Activated CD8-positive, alpha-beta T cell treated with anti-CD3 and anti-CD28 coated beads for 36 hours (primary cell): ENCODE measurements around the gene BCHE. TPM values are rescaled to one million over a fixed set of nuclear protein-coding genes. Genes with fewer than 3 reads are reported as not detected.

Experiments used
- ATAC-seq: fragments of 200-7000 bp; cut with Tn5 transposase; one replicate; pipeline ENCODE4 v1.10.0; 2021; ENCODE audit warnings: mild to moderate bottlenecking, moderate library complexity
- CTCF ChIA-PET: fragments of 350-600 bp; sonication (Branson Sonifier 250); formaldehyde crosslinking; loops from one replicate; lab custom pipeline; 2021; ENCODE audit warnings: antibody characterized with exemption; lab: Charles Lee
- POLR2A ChIA-PET: fragments of 350-600 bp; sonication (Branson Sonifier 250); formaldehyde crosslinking; loops from one replicate; lab custom pipeline; 2021; ENCODE audit warnings: antibody characterized with exemption; lab: Charles Lee
- DNase-seq: peaks from one replicate; pipeline ENCODE4 v3.0.0-alpha.2; 2020
- H3K27ac Mint-ChIP-seq: one replicate; pipeline ENCODE4 v1.8.0; 2021; ENCODE audit warnings: mild to moderate bottlenecking, mixed read lengths
- H3K27me3 Mint-ChIP-seq: one replicate; pipeline ENCODE4 v1.8.0; 2021; ENCODE audit warnings: mixed read lengths
- H3K36me3 Mint-ChIP-seq: one replicate; pipeline ENCODE4 v1.8.0; 2021; ENCODE audit warnings: low read depth, mixed read lengths
- H3K4me1 Mint-ChIP-seq: one replicate; pipeline ENCODE4 v1.8.0; 2021; ENCODE audit warnings: low read depth, mixed read lengths
- H3K4me3 Mint-ChIP-seq: one replicate; pipeline ENCODE4 v1.8.0; 2021; ENCODE audit warnings: mild to moderate bottlenecking, moderate library complexity, mixed read lengths
- H3K9me3 Mint-ChIP-seq: one replicate; pipeline ENCODE4 v1.8.0; 2021; ENCODE audit warnings: mixed read lengths
- CTCF ChIP-seq: fragments of 200-600 bp; IDR thresholded peaks from one replicate; pipeline ENCODE4 v1.8.0; 2022; ENCODE audit warnings: antibody characterized with exemption, mild to moderate bottlenecking
- intact Hi-C: fragments of 100-400 bp; cut with micrococcal nuclease; formaldehyde crosslinking; loops from one replicate; pipeline ENCODE4 v1.10.0; 2022
- total RNA-seq, 2 experiments: library from RNA; stranded (reverse); gene quantifications; one replicate each; pipeline ENCODE4 v1.2.3, GENCODE V29; 2021

BCHE gene
- total RNA-seq, 2 experiments from 2014 or later, result not detected

GRCh38 chr3:165875644-165876043, 38.4 kb upstream of the BCHE start:
- DNase-seq (no peak), ATAC-seq (no peak)
- no peak overlapping the region for H3K27ac Mint-ChIP-seq
- H3K4me1 Mint-ChIP-seq, result no peaks in the 10 kb centered on the region
- no peaks in the 10 kb centered on the region for H3K27me3 Mint-ChIP-seq
- intact Hi-C loops, result no loop called here
- TF ChIP-seq CTCF, result no peak
- peaks cover 4% of the 10 kb centered on the region for H3K9me3 Mint-ChIP-seq
- POLR2A ChIA-PET, result no interaction called here
- no peaks in the 10 kb centered on the region for H3K36me3 Mint-ChIP-seq
- H3K4me3 Mint-ChIP-seq, result no peak overlapping the region
- CTCF ChIA-PET, result no interaction called here

GRCh38 chr3:165874663-165875489, 37.7 kb upstream of the BCHE start:
- Mint-ChIP-seq H3K36me3 (no peaks in the 10 kb centered on the region), H3K27ac (no peak overlapping the region), H3K4me1 (no peaks in the 10 kb centered on the region), H3K27me3 (no peaks in the 10 kb centered on the region), H3K9me3 (peaks cover 4% of the 10 kb centered on the region), H3K4me3 (no peak overlapping the region)
- no peak for ATAC-seq
- ChIA-PET CTCF (no interaction called here), POLR2A (no interaction called here)
- intact Hi-C loops, result no loop called here
- no peak for TF ChIP-seq CTCF
- DNase-seq, result no peak

- POLR2A ChIA-PET, result no interaction called here
- no peak for TF ChIP-seq CTCF
- CTCF ChIA-PET, result no interaction called here
- intact Hi-C loops, result no loop called here
- no peaks in the 10 kb centered on the region for H3K27me3 Mint-ChIP-seq
- no peak overlapping the region for H3K27ac Mint-ChIP-seq
- no peaks in the 10 kb centered on the region for H3K36me3 Mint-ChIP-seq
- H3K9me3 Mint-ChIP-seq, result peaks cover 2% of the 10 kb centered on the region
- ATAC-seq, result no peak
- H3K4me3 Mint-ChIP-seq, result no peak overlapping the region
- H3K4me1 Mint-ChIP-seq, result no peaks in the 10 kb centered on the region
- DNase-seq, result no peak
Measured at GRCh38 chr3:165868088-165868487, 30.9 kb upstream of the BCHE start.

GRCh38 chr3:165859061-165859460, 21.8 kb upstream of the BCHE start:
- no peak overlapping the region for H3K27ac Mint-ChIP-seq
- POLR2A ChIA-PET, result no interaction called here
- ATAC-seq (no peak), DNase-seq (no peak)
- intact Hi-C loops, result no loop called here
- H3K36me3 Mint-ChIP-seq, result no peaks in the 10 kb centered on the region
- no peaks in the 10 kb centered on the region for H3K9me3 Mint-ChIP-seq
- H3K27me3 Mint-ChIP-seq, result no peaks in the 10 kb centered on the region
- H3K4me3 Mint-ChIP-seq, result no peak overlapping the region
- no peak for TF ChIP-seq CTCF
- H3K4me1 Mint-ChIP-seq, result no peaks in the 10 kb centered on the region
- CTCF ChIA-PET, result no interaction called here

GRCh38 chr3:165855581-165855980, 18.4 kb upstream of the BCHE start:
- ChIA-PET POLR2A (no interaction called here), CTCF (interaction anchor here (1.2 to 1.9 kb wide), 5 partner anchors 8 to 129 kb away, joined by 3 to 6 read pairs (median 4); no protein-coding TSS in a partner anchor)
- Mint-ChIP-seq H3K36me3 (no peaks in the 10 kb centered on the region), H3K4me1 (no peaks in the 10 kb centered on the region), H3K4me3 (no peak overlapping the region), H3K27me3 (no peaks in the 10 kb centered on the region), H3K9me3 (no peaks in the 10 kb centered on the region), H3K27ac (no peak overlapping the region)
- ATAC-seq (no peak), DNase-seq (no peak)
- intact Hi-C loops, result no loop called here
- no peak for TF ChIP-seq CTCF
